Loucy (cell line): ENCODE results near the gene CPAMD8.

ENCODE experiments used
- CTCF ChIP-seq: fragments of 200-600 bp; sonication (generic); conservative IDR thresholded peaks from 2 replicates; pipeline ENCODE4 v1.5.1; 2014; ENCODE audit warnings: mild to moderate bottlenecking, antibody characterized with exemption, low read length
- EZH2phosphoT487 ChIP-seq: fragments of 200-600 bp; IDR thresholded peaks from 2 replicates; pipeline ENCODE4 v1.6.1; 2018; ENCODE audit warnings: antibody characterized with exemption, mild to moderate bottlenecking, moderate library complexity, borderline replicate concordance

- TF ChIP-seq CTCF (no peak), EZH2phosphoT487 (no peak)
Measured at GRCh38 chr19:16892868-16893685, 133.5 kb downstream of the CPAMD8 start.
